ENCODE data around the gene CACNA1F.

DNA sequence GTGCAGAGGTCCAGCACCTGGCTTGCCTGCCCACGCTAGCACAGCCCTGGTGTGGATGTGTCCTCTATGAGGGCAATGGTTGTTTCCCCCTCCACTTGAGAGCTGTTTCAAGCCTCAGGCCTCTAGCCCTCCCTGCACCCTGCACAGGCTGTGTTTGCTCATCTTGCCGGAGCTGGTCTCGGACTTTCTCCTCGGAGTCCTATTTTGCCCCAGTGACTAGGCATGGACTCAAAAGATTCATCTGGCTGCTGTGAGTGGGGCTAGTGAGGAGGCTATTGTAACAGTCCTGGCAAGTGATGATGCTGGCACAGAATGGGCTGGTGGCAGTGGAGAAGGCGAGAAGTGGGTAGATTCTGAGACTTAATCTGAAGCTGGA lies 25.6 kb upstream of the CACNA1F start:
- TF ChIP-seq, protein P1, sequence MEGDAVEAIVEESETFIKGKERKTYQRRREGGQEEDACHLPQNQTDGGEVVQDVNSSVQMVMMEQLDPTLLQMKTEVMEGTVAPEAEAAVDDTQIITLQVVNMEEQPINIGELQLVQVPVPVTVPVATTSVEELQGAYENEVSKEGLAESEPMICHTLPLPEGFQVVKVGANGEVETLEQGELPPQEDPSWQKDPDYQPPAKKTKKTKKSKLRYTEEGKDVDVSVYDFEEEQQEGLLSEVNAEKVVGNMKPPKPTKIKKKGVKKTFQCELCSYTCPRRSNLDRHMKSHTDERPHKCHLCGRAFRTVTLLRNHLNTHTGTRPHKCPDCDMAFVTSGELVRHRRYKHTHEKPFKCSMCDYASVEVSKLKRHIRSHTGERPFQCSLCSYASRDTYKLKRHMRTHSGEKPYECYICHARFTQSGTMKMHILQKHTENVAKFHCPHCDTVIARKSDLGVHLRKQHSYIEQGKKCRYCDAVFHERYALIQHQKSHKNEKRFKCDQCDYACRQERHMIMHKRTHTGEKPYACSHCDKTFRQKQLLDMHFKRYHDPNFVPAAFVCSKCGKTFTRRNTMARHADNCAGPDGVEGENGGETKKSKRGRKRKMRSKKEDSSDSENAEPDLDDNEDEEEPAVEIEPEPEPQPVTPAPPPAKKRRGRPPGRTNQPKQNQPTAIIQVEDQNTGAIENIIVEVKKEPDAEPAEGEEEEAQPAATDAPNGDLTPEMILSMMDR (IDR thresholded peaks at IDR 0.05): no peak
- TF ChIP-seq POLR2A (IDR thresholded peaks at IDR 0.05): no peak
